ENCODE measurements around the gene DQX1. TPM values are rescaled to one million over a fixed set of nuclear protein-coding genes. Genes with fewer than 3 reads are reported as not detected.

Gene DQX1
- total and polyA plus RNA-seq, 4 donors = 0.05 to 1.0 (median 0.08) TPM; not detected in 1

DNA sequence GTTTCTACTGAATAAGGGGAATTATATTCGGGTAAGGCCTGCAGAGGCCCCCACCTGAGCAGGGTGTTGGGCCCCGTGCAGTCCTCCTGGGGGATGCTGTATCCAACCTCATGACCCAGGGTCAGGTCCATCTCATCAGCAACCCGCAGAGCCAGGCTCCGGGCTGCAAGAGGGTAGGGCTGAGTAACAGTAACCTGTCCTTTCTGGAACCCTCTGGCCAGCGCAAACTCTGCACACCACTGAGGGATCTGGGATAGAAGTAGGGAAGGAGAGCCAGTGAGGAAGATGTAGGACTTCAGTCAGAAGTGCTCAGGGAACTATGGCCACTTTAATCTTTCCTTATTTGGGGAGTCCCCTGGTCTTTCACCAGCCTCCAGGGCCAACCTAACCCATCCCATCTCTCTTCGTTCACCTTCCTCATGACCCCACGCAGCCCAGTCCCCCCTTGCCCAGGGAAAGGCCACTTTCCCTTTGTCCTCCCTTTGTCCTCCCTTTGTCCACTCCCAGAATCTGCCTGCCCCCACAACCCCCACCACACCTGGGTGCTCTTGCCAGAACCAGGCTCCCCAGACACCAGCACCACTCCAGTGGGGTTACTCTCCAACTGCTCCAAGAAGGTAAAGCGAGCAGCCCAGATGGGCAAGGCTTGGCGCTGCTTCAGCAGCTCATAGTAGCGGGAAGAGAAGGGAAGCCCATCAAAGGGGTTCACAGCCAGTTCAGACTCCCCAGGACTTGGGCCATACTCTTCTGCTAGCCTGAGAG lies 895 bp downstream of the DQX1 start (continued):
- TF ChIP-seq, protein P1, sequence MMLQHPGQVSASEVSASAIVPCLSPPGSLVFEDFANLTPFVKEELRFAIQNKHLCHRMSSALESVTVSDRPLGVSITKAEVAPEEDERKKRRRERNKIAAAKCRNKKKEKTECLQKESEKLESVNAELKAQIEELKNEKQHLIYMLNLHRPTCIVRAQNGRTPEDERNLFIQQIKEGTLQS (IDR thresholded peaks at IDR 0.05) = no peak
- TF ChIP-seq YY1 (IDR thresholded peaks at IDR 0.05) = no peak
- no peak for TF ChIP-seq GABPA (IDR thresholded peaks at IDR 0.05 in 1 of 2, conservative IDR thresholded peaks at IDR 0.05 in 1 of 2)

DNA sequence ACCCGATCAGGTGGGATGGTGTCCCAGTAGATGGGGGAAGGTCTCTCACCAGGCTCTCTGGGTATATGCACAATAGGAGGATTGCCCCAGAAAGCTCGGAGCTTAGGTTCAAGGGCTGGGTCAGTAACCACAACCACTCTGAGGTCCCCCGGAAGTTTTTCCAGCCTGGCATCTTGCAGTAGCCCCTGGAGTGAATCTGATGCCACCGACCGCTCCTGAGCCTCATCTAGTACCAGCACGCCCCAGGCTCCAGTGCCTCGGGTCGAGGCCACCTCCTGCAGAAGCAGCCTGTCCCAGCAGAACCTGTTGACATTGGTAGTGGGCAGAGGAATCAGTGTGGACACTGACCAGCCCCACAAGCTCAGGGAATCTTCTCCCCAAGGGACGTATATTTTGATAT lies 2.0 kb downstream of the DQX1 start:
- no peak overlapping the region for H3K27ac ChIP-seq (ENCODE audit: low read depth in 1 of 2, low read length in 2 of 2)
- H3K4me3 ChIP-seq (ENCODE audit: low read depth in 1 of 3, low read length in 3 of 3) = no peak overlapping the region
- peaks cover 6 to 14% (median 11%) of the 10 kb centered on the region in 4 donors for H3K4me1 ChIP-seq (ENCODE audit: control insufficient read depth in 4 of 4, insufficient read depth in 4 of 4, low read length in 3 of 4)
- no peak overlapping the region for H3K9ac ChIP-seq (ENCODE audit: low read depth in 1 of 2, low read length in 2 of 2)
- no peaks in the 10 kb centered on the region for H3K9me3 ChIP-seq (ENCODE audit: control insufficient read depth in 4 of 4, low read length in 3 of 4)
- peaks cover 0 to 3% (median 0%) of the 10 kb centered on the region in 4 donors for H3K27me3 ChIP-seq (ENCODE audit: control insufficient read depth in 4 of 4, insufficient read depth in 4 of 4, low read length in 3 of 4)
- TF ChIP-seq, protein P2, sequence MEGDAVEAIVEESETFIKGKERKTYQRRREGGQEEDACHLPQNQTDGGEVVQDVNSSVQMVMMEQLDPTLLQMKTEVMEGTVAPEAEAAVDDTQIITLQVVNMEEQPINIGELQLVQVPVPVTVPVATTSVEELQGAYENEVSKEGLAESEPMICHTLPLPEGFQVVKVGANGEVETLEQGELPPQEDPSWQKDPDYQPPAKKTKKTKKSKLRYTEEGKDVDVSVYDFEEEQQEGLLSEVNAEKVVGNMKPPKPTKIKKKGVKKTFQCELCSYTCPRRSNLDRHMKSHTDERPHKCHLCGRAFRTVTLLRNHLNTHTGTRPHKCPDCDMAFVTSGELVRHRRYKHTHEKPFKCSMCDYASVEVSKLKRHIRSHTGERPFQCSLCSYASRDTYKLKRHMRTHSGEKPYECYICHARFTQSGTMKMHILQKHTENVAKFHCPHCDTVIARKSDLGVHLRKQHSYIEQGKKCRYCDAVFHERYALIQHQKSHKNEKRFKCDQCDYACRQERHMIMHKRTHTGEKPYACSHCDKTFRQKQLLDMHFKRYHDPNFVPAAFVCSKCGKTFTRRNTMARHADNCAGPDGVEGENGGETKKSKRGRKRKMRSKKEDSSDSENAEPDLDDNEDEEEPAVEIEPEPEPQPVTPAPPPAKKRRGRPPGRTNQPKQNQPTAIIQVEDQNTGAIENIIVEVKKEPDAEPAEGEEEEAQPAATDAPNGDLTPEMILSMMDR (IDR thresholded peaks at IDR 0.05; ENCODE audit: low read depth, low read length, missing input control) = no peak
- TF ChIP-seq RAD21 (IDR thresholded peaks at IDR 0.05) (no peak), FOXA2 (IDR thresholded peaks at IDR 0.05) (no peak)
- H3K36me3 ChIP-seq (ENCODE audit: control insufficient read depth in 4 of 4, insufficient read depth in 3 of 4, low read depth in 1 of 4, low read length in 3 of 4) = peaks cover 9 to 20% (median 17%) of the 10 kb centered on the region in 4 donors
- DNase-seq (ENCODE audit: low spot score) = no peak
- WGBS = 89% methylated on average over 9 of the region's 9 CpGs

DNA sequence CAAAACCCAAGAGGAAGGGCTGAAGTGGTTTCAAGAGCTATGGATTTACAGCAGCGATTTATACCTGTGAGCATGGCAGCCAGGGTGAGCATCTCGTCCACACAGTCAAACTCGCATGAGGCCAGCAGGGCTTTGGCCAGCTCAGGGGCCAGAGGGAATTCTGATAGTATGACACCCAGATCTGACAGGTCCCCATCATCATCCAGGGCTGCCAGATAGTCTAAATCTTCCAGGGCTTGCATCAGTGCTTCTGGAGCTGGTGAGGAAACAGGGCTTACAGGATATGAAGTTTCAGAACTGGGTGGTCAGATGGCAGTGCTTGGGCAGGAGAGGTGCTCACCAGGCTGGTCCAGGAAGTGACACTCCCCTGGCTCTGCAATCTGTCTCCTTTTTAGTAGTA lies 3.5 kb downstream of the DQX1 start:
- Histone ChIP-seq H3K27me3 (ENCODE audit: control insufficient read depth in 4 of 4, insufficient read depth in 4 of 4, low read length in 3 of 4) (peaks cover 0 to 6% (median 0%) of the 10 kb centered on the region in 4 donors), H3K4me1 (ENCODE audit: control insufficient read depth in 4 of 4, insufficient read depth in 4 of 4, low read length in 3 of 4) (no peaks in the 10 kb centered on the region), H3K27ac (ENCODE audit: low read depth in 1 of 2, low read length in 2 of 2) (no peak overlapping the region), H3K9me3 (ENCODE audit: control insufficient read depth in 4 of 4, low read length in 3 of 4) (no peaks in the 10 kb centered on the region), H3K4me3 (ENCODE audit: low read depth in 1 of 3, low read length in 3 of 3) (no peak overlapping the region), H3K36me3 (ENCODE audit: control insufficient read depth in 4 of 4, insufficient read depth in 3 of 4, low read depth in 1 of 4, low read length in 3 of 4) (peaks cover 8 to 18% (median 17%) of the 10 kb centered on the region in 4 donors), H3K9ac (ENCODE audit: low read depth in 1 of 2, low read length in 2 of 2) (no peak overlapping the region)
- WGBS = 77% methylated on average over 3 of the region's 3 CpGs
- no peak for DNase-seq (ENCODE audit: low spot score)
- TF ChIP-seq, protein P3, sequence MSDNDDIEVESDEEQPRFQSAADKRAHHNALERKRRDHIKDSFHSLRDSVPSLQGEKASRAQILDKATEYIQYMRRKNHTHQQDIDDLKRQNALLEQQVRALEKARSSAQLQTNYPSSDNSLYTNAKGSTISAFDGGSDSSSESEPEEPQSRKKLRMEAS (IDR thresholded peaks at IDR 0.05) = no peak
- TF ChIP-seq JUND (IDR thresholded peaks at IDR 0.05) (no peak), TAF1 (conservative IDR thresholded peaks at IDR 0.05) (no peak), NR2F2 (IDR thresholded peaks at IDR 0.05) (no peak), HNF4A (conservative IDR thresholded peaks at IDR 0.05) (no peak), FOXA1 (IDR thresholded peaks at IDR 0.05) (no peak), FOXA2 (IDR thresholded peaks at IDR 0.05) (no peak), GABPA (IDR thresholded peaks at IDR 0.05 in 1 of 2, conservative IDR thresholded peaks at IDR 0.05 in 1 of 2) (no peak), SP1 (IDR thresholded peaks at IDR 0.05) (no peak)
- TF ChIP-seq, protein P2 (IDR thresholded peaks at IDR 0.05; ENCODE audit: low read depth, low read length, missing input control) = no peak
- TF ChIP-seq, protein P4, sequence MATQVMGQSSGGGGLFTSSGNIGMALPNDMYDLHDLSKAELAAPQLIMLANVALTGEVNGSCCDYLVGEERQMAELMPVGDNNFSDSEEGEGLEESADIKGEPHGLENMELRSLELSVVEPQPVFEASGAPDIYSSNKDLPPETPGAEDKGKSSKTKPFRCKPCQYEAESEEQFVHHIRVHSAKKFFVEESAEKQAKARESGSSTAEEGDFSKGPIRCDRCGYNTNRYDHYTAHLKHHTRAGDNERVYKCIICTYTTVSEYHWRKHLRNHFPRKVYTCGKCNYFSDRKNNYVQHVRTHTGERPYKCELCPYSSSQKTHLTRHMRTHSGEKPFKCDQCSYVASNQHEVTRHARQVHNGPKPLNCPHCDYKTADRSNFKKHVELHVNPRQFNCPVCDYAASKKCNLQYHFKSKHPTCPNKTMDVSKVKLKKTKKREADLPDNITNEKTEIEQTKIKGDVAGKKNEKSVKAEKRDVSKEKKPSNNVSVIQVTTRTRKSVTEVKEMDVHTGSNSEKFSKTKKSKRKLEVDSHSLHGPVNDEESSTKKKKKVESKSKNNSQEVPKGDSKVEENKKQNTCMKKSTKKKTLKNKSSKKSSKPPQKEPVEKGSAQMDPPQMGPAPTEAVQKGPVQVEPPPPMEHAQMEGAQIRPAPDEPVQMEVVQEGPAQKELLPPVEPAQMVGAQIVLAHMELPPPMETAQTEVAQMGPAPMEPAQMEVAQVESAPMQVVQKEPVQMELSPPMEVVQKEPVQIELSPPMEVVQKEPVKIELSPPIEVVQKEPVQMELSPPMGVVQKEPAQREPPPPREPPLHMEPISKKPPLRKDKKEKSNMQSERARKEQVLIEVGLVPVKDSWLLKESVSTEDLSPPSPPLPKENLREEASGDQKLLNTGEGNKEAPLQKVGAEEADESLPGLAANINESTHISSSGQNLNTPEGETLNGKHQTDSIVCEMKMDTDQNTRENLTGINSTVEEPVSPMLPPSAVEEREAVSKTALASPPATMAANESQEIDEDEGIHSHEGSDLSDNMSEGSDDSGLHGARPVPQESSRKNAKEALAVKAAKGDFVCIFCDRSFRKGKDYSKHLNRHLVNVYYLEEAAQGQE (IDR thresholded peaks at IDR 0.05) = no peak

All from liver (tissue), 9 donors.